ENCODE results near the gene TRIM17. TPM values are rescaled to one million over a fixed set of nuclear protein-coding genes. Genes with fewer than 3 reads are reported as not detected.

The TRIM17 gene
- total and polyA plus RNA-seq, 2 of the 8 experiments (the other 6 are each of a cell fraction or from before 2014, with no cell fraction given): 1.1 to 2.2 TPM

DNA sequence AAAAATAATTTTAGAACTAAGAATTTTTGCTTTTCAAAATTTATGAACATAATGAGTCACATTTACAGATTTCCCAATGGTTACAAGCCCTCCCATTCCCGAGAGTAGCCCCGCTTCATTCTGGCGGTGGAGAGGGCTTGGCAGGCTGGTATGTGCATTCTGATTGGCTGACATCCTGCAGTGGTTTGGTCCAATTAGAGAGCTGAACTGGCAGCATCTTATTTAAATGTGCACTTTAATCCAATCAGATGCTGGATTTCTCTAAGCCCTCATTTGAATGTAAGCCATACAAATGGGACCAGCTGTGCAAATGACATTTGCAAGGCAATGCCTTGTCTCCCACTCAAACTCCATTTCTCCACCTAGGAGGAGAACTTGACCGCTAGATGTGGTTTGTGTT is 18.0 kb upstream of the TRIM17 start:
- Histone ChIP-seq H2BK5ac (ENCODE audit: low read depth, low read length) (no peak overlapping the region), H3K27me3 (replicated peaks in 1 of 4; ENCODE audit: control insufficient read depth in 3 of 4, extremely low read depth in 1 of 4, insufficient read depth in 3 of 4, low read length in 3 of 4) (peaks cover 3 to 36% (median 21%) of the 10 kb centered on the region in 4 experiments; a peak in 6 of 7 replicates), H3K27ac (ENCODE audit: low read depth, low read length) (no peak overlapping the region), H3K23me2 (ENCODE audit: low read depth, low read length) (no peaks in the 10 kb centered on the region), H3K79me2 (ENCODE audit: control insufficient read depth in 1 of 2, insufficient read depth in 2 of 2, low read length in 2 of 2) (no peaks in the 10 kb centered on the region), H3K18ac (ENCODE audit: extremely low read depth, low read length) (no peak overlapping the region), H4K8ac (ENCODE audit: extremely low read depth, insufficient read depth, low read length) (no peak overlapping the region), H2AFZ (ENCODE audit: low read length) (no peak overlapping the region), H3K9me3 (ENCODE audit: insufficient read depth in 2 of 2, low read depth in 1 of 2, low read length in 1 of 2) (no peaks in the 10 kb centered on the region), H3K23ac (ENCODE audit: insufficient read length) (no peak overlapping the region), H2AK5ac (ENCODE audit: low read depth, low read length) (no peak overlapping the region), H4K91ac (replicated peaks; ENCODE audit: insufficient read length, low read length) (no peak overlapping the region), H2BK120ac (replicated peaks; ENCODE audit: low read depth, low read length) (no peak overlapping the region), H3K4ac (replicated peaks; ENCODE audit: insufficient read length, low read depth, low read length) (no peak overlapping the region), H3K4me3 (ENCODE audit: extremely low read depth in 1 of 4, insufficient read depth in 2 of 4, low read depth in 3 of 4, low read length in 4 of 4) (no peak overlapping the region), H4K5ac (ENCODE audit: insufficient read length, low read depth, low read length) (no peak overlapping the region), H3K4me2 (ENCODE audit: insufficient read depth in 1 of 2, low read depth in 2 of 2, low read length in 2 of 2) (no peak overlapping the region), H3K56ac (replicated peaks; ENCODE audit: insufficient read length, low read depth, low read length) (no peak overlapping the region), H4K20me1 (replicated peaks in 1 of 2; ENCODE audit: control insufficient read depth in 1 of 2, insufficient read depth in 2 of 2, low read length in 2 of 2) (no peaks in the 10 kb centered on the region), H3K14ac (ENCODE audit: insufficient read length) (no peak overlapping the region), H2BK20ac (ENCODE audit: low read length) (no peak overlapping the region), H3K9ac (replicated peaks in 1 of 4; ENCODE audit: extremely low read depth in 1 of 4, low read depth in 3 of 4, low read length in 3 of 4) (no peak overlapping the region), H3K36me3 (ENCODE audit: control insufficient read depth in 2 of 4, insufficient read depth in 4 of 4, low read length in 3 of 4) (no peaks in the 10 kb centered on the region), H3K79me1 (ENCODE audit: low read depth, low read length) (no peaks in the 10 kb centered on the region), H2BK15ac (ENCODE audit: low read length) (no peak overlapping the region), H2BK12ac (ENCODE audit: low read depth, low read length) (no peak overlapping the region), H3K4me1 (replicated peaks in 1 of 4; ENCODE audit: control insufficient read depth in 3 of 4, insufficient read depth in 4 of 4, low read length in 3 of 4) (no peaks in the 10 kb centered on the region)
- FAIRE-seq (no peak), DNase-seq (ENCODE audit: low read depth in 1 of 2, low spot score in 2 of 2) (no peak)
- CTCF ChIA-PET (ENCODE audit: partially characterized antibody): interaction anchor here (0.9 to 3.9 kb wide), 5 partner anchors 11 to 38 kb away, joined by 3 to 17 read pairs (median 3); a partner anchor contains a TSS
- TF ChIP-seq SP4 (IDR thresholded peaks at IDR 0.05; ENCODE audit: low read length): no peak
- POLR2A ChIA-PET (ENCODE audit: partially characterized antibody): interaction anchor here (0.9 to 4.8 kb wide), 3 partner anchors 22 to 38 kb away, joined by 3 to 47 read pairs (median 3); a partner anchor contains a TSS
- WGBS, 2 experiments (ENCODE audit: extremely low coverage in 1 of 2, insufficient coverage in 1 of 2, insufficient read length in 1 of 2, insufficient replicate concordance in 2 of 2, low coverage in 1 of 2, low lambda C conversion rate in 2 of 2, missing lambda C conversion rate in 1 of 2): 86% methylated on average over 4 of the region's 4 CpGs; no CpG with 5 or more reads in 1 of the 2 experiments
